ENCODE measurements around the gene DALRD3.

Gene DALRD3

GRCh38 chr3:49004352-49005302, 13.8 kb downstream of the DALRD3 start:
- no peak for FAIRE-seq

- no peak for FAIRE-seq
Measured at GRCh38 chr3:49001155-49001554, 17.2 kb downstream of the DALRD3 start.

- FAIRE-seq: no peak
Measured at GRCh38 chr3:48999085-48999858, 19.1 kb downstream of the DALRD3 start.

- no peak for FAIRE-seq
Measured at GRCh38 chr3:48997714-48998637, 20.4 kb downstream of the DALRD3 start.

DNA sequence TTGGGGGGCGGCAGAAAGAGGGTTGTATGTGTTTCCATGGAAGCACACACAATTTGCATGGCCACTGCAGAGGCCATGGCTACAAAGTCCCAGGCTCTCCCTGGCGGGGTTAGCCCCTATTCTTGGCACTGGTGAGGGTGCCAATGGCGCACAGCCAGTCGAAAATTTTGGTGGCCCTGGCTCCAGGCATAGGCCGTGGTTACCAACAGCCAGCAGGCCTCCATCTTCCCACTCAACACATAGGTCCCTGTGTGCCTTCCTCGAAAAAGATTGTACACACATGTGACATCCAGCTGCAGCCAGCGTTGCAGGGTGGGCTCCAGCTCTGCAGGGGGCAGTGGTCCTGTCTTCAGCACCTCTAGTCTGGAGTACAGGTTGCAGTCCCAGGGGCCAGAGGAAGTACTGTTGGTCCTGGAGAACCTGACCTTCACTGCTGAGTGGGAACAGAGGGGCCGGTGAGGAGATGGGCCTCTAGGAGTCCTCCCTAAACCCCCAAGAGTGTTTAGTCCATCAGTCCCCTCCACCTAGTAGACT, 21.2 kb downstream of the DALRD3 start:
- FAIRE-seq: no peak

- no peak for FAIRE-seq
Measured at GRCh38 chr3:48996640-48997039, 21.7 kb downstream of the DALRD3 start.

- FAIRE-seq: no peak
Measured at GRCh38 chr3:48993834-48994233, 24.5 kb downstream of the DALRD3 start.

DNA sequence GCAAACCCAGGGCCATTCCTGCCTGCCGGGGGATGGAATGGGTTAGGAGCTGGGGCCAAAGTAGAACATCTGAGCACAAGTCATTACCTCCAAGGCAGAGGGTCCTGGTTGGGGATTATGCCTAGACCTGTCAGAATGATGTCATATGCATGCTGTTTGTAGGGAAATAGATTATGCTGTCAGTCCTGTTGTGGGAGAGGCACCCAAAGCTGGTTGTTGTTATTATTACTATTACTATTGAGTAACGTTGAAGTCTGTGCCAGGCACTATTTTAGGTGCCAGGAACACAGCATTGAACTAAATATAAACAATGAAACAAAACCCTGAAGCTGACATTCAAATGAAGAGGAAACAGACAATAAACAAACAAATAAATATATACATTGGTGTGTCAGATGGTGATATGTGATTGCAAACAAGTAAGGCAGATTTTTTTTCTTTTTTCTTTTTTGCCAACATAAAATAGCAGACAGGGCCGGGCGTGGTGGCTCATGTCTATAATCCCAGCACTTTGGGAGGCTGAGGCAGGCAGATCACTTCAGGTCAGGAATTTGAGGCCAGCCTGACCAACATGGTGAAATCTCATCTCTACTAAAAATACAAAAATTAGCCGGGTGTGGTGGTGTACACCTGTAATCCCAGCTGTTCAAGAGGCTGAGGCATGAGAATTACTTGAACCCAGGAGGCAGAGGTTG, 26.4 kb downstream of the DALRD3 start:
- no peak for FAIRE-seq

- no peak for FAIRE-seq
Measured at GRCh38 chr3:48990636-48991469, 27.5 kb downstream of the DALRD3 start.

DNA sequence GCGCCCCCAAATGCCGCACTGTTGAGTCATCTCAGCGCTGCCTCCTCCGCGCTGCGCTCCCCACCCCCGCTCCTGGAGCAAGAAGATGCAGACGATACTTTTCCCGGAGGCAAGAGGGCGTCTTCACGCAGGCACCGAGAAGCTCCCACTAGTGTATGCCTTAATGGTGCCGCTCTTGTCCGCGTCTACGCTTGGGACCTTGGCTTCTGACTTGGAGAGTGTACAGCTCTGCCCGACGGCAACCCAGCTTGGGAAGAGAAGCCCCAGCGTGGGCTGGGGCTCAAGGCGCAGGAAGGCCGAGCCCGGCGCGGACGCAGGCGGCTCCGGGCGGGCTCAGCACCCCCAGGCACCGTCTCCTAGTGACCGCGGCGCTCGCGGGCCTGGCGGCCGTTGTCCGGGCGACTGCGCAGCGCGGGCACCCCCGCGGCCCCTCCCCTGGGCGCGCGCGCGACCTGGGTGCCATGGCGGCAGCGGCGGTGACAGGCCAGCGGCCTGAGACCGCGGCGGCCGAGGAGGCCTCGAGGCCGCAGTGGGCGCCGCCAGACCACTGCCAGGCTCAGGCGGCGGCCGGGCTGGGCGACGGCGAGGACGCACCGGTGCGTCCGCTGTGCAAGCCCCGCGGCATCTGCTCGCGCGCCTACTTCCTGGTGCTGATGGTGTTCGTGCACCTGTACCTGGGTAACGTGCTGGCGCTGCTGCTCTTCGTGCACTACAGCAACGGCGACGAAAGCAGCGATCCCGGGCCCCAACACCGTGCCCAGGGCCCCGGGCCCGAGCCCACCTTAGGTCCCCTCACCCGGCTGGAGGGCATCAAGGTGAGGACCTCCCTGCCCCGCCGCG, 28.4 kb downstream of the DALRD3 start, which contains the start of gene P4HTM:
P4HTM (plus strand) TSS at position 446 of the 840 bp plus-strand sequence; CDS start at position 462, 16 bp downstream.
- FAIRE-seq: no peak

- no peak for FAIRE-seq
Measured at GRCh38 chr3:48989126-48989795, 29.1 kb downstream of the DALRD3 start.

DNA sequence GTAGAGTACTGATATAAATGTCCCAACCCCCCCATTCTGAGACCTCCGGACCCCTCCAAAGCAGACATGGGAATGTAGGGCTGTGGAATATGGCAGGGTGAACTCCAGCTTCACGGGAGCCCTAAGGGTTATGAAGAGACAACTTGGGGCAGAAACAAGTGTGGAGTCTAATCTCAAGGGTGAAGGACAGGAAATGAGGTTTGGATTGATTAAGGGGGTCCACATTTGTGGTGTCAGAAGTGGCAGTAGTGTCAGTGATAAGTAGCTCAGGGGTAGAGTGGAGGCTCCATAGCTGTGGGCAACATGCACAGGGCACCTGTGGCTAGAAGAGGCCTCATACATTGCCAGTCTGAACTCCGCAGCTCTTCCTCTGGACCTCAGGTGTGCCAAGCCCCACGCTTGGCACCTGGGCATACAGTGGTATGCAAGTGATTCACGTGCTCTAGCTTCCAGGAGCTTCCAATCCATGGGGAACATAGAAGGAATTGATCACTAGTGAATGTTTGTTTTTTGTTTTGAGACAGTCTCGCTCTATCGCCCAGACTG, 32.5 kb downstream of the DALRD3 start:
- FAIRE-seq: no peak

DNA sequence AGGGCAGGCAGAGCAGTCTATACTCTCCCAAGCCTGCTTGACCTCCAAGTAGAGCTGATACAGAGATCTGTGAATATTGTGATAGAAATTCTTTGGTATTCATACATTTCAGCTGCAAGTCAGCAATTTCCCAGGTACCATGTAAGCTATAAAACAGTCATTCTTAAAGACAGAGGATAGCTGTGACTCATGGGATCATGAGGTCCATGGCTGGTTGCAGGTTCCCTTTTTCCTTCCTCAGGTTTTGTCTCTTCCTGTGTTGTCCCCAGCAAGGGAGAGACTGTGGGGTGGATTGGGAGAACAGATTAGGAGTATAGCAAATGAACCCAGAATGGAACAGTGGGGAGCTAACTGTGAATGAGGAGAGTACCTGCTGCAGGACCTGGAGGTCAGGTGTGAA, 33.7 kb downstream of the DALRD3 start:
- no peak for FAIRE-seq

- no peak for FAIRE-seq
Measured at GRCh38 chr3:48983096-48983495, 35.3 kb downstream of the DALRD3 start.

- FAIRE-seq: no peak
Measured at GRCh38 chr3:48982686-48983085, 35.7 kb downstream of the DALRD3 start.

DNA sequence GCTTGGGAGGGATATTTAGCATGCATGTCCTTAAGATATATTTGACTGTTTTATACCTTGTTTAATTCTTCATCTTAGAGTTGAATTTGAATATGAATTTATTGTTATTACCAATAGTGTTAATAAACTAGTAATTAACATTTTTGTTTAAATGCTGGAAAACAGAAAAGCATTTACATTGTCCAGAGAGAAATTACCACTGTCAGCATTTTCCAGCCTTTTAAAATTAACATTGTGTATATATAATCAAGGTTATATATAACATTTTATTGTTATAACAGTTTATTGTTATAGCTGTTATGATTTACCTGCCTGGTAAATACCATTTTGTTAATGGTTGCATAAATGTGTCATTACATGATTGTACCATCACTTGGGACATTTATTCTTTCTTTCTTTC, 36.4 kb downstream of the DALRD3 start:
- FAIRE-seq: peak; percentile 17

DNA sequence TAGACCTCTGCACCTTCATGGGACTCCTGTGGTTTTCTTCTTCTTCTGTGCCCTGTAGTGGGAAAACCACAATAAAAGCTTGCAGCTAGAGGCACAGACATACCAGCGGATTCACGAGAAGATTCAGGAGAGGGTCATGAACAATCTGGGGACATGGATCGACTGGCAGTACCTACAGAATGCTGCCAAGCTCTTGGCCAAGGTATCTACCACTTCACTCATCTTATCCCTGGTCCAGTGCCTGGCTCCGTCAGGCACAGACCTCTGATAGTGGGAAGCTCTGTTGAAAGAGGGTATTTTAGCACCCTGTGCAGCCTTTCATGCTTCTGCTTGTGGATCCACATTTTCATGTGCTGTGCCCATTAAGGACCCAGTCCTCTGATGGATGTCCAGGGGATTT, 38.1 kb downstream of the DALRD3 start:
- no peak for FAIRE-seq

- no peak for FAIRE-seq
Measured at GRCh38 chr3:48979451-48979850, 38.9 kb downstream of the DALRD3 start.

Measured in islet of Langerhans (tissue), 1 donor.